ENCODE results near the gene KIF4B. TPM values are rescaled to one million over a fixed set of nuclear protein-coding genes. Genes with fewer than 3 reads are reported as not detected.
A peak's percentile ranks its signal among the peaks of the same experiment; 100 is the strongest.

KIF4B gene
- total RNA-seq, 1 donor from 2014 or later = not detected

- TF ChIP-seq CTCF (conservative IDR thresholded peaks at IDR 0.05) = no peak
- Mint-ChIP-seq H3K9me3 (peaks cover 3% of the 10 kb centered on the region), H3K27ac (ENCODE audit: unreplicated experiment) (no peak overlapping the region), H3K36me3 (ENCODE audit: low read depth) (peaks cover 7% of the 10 kb centered on the region), H3K4me3 (no peak overlapping the region), H3K4me1 (no peaks in the 10 kb centered on the region), H3K27me3 (ENCODE audit: low read depth) (no peaks in the 10 kb centered on the region)
- no peak for DNase-seq (ENCODE audit: low read depth, low spot score)
These were observed 28.5 kb upstream of the KIF4B start for GRCh38 chr5:154984946-154985516.

GRCh38 chr5:154986151-154986550 is 27.4 kb upstream of the KIF4B start:
- Mint-ChIP-seq H3K27ac (ENCODE audit: unreplicated experiment) (no peak overlapping the region), H3K4me3 (no peak overlapping the region), H3K9me3 (peaks cover 3% of the 10 kb centered on the region), H3K4me1 (no peaks in the 10 kb centered on the region), H3K36me3 (ENCODE audit: low read depth) (peaks cover 7% of the 10 kb centered on the region), H3K27me3 (ENCODE audit: low read depth) (no peaks in the 10 kb centered on the region)
- no peak for TF ChIP-seq CTCF (conservative IDR thresholded peaks at IDR 0.05)
- no peak for DNase-seq (ENCODE audit: low read depth, low spot score)

- no peak for DNase-seq (ENCODE audit: low read depth, low spot score)
- H3K9me3 Mint-ChIP-seq = no peaks in the 10 kb centered on the region
- no peak overlapping the region for H3K4me3 Mint-ChIP-seq
- TF ChIP-seq CTCF (conservative IDR thresholded peaks at IDR 0.05) = no peak
- H3K27ac Mint-ChIP-seq (ENCODE audit: unreplicated experiment) = no peak overlapping the region
- no peaks in the 10 kb centered on the region for H3K36me3 Mint-ChIP-seq (ENCODE audit: low read depth)
- H3K27me3 Mint-ChIP-seq (ENCODE audit: low read depth) = no peaks in the 10 kb centered on the region
- H3K4me1 Mint-ChIP-seq = no peaks in the 10 kb centered on the region
These were observed 23.9 kb upstream of the KIF4B start for GRCh38 chr5:154989626-154990025.

- no peak for TF ChIP-seq CTCF (conservative IDR thresholded peaks at IDR 0.05)
- H3K9me3 Mint-ChIP-seq = no peaks in the 10 kb centered on the region
- no peaks in the 10 kb centered on the region for H3K4me1 Mint-ChIP-seq
- DNase-seq (ENCODE audit: low read depth, low spot score) = no peak
- no peak overlapping the region for H3K4me3 Mint-ChIP-seq
- H3K27ac Mint-ChIP-seq (ENCODE audit: unreplicated experiment) = no peak overlapping the region
- H3K27me3 Mint-ChIP-seq (ENCODE audit: low read depth) = no peaks in the 10 kb centered on the region
- H3K36me3 Mint-ChIP-seq (ENCODE audit: low read depth) = no peaks in the 10 kb centered on the region
These were observed 20.1 kb upstream of the KIF4B start for GRCh38 chr5:154993461-154993860.

GRCh38 chr5:154995679-154996078 is 17.9 kb upstream of the KIF4B start:
- Mint-ChIP-seq H3K36me3 (ENCODE audit: low read depth) (no peaks in the 10 kb centered on the region), H3K4me1 (no peaks in the 10 kb centered on the region), H3K27ac (ENCODE audit: unreplicated experiment) (peak overlapping the region; percentile 43), H3K9me3 (peaks cover 6% of the 10 kb centered on the region), H3K27me3 (ENCODE audit: low read depth) (peaks cover 2% of the 10 kb centered on the region), H3K4me3 (no peak overlapping the region)
- TF ChIP-seq CTCF (conservative IDR thresholded peaks at IDR 0.05) = peak; percentile 32
- no peak for DNase-seq (ENCODE audit: low read depth, low spot score)

Data from neural crest cell (in vitro differentiated cells).